GM21717 (cell line): ENCODE results near the gene GYPE.
"Not testable (repeated sequence)": the region's sequence is repeated elsewhere in the genome, so short reads cannot be mapped to it uniquely, and the experiment has no call there.

ENCODE experiments used
- ATAC-seq: cut with Tn5 transposase; IDR thresholded peaks from one replicate; pipeline ENCODE4 v1.9.1; 2021; ENCODE audit warnings: mild to moderate bottlenecking, moderate library complexity; ENCODE audit not compliant: unreplicated experiment

The GYPE gene

GRCh38 chr4:143905440-143905839, at the start of gene GYPE:
Gene GYPE (minus strand): TSS chr4:143905559. CDS start chr4:143905507, 52 bp downstream.
- not testable (repeated sequence) for ATAC-seq

GRCh38 chr4:143951458-143951972, 46.2 kb upstream of the GYPE start:
- not testable (repeated sequence) for ATAC-seq

GRCh38 chr4:143950967-143951366, 45.6 kb upstream of the GYPE start:
- ATAC-seq: not testable (repeated sequence)

GRCh38 chr4:143950185-143950584, 44.8 kb upstream of the GYPE start:
- ATAC-seq: not testable (repeated sequence)

- ATAC-seq: not testable (repeated sequence)
These were observed 42.1 kb upstream of the GYPE start for GRCh38 chr4:143947493-143947892.

- not testable (repeated sequence) for ATAC-seq
These were observed 35.3 kb upstream of the GYPE start for GRCh38 chr4:143940708-143941107.

- ATAC-seq: no peak
These were observed 34.2 kb upstream of the GYPE start for GRCh38 chr4:143939528-143939927.

- not testable (repeated sequence) for ATAC-seq
These were observed 33.5 kb upstream of the GYPE start for GRCh38 chr4:143938890-143939289.

- ATAC-seq: no peak
These were observed 15.8 kb upstream of the GYPE start for GRCh38 chr4:143921181-143921580.

GRCh38 chr4:143916485-143916884, 11.1 kb upstream of the GYPE start:
- not testable (repeated sequence) for ATAC-seq

- ATAC-seq: not testable (repeated sequence)
These were observed 7.1 kb upstream of the GYPE start for GRCh38 chr4:143912478-143912877.

GRCh38 chr4:143911528-143912417, 6.4 kb upstream of the GYPE start:
- peak; percentile 54 for ATAC-seq

GRCh38 chr4:143910906-143911305, 5.5 kb upstream of the GYPE start:
- not testable (repeated sequence) for ATAC-seq

GRCh38 chr4:143907811-143908210, 2.5 kb upstream of the GYPE start:
- ATAC-seq: peak; percentile 61

GRCh38 chr4:143904431-143904830, 928 bp downstream of the GYPE start:
- ATAC-seq: not testable (repeated sequence)

- not testable (repeated sequence) for ATAC-seq
These were observed 15.0 kb downstream of the GYPE start for GRCh38 chr4:143890323-143890722.

- not testable (repeated sequence) for ATAC-seq
These were observed 17.2 kb downstream of the GYPE start for GRCh38 chr4:143888189-143888588.

GRCh38 chr4:143884965-143885364, 20.4 kb downstream of the GYPE start:
- ATAC-seq: not testable (repeated sequence)

- no peak for ATAC-seq
These were observed 21.8 kb downstream of the GYPE start for GRCh38 chr4:143883529-143883928.

GRCh38 chr4:143882892-143883291, 22.5 kb downstream of the GYPE start:
- no peak for ATAC-seq

- ATAC-seq: not testable (repeated sequence)
These were observed 25.8 kb downstream of the GYPE start for GRCh38 chr4:143879561-143879960.

- ATAC-seq: not testable (repeated sequence)
These were observed 30.0 kb downstream of the GYPE start for GRCh38 chr4:143875357-143875756.
